ENCODE data around the gene ZNF207.
"Not testable (repeated sequence)": the region's sequence is repeated elsewhere in the genome, so short reads cannot be mapped to it uniquely, and the experiment has no call there.

The ZNF207 gene

GRCh38 chr17:32335046-32335445, 14.9 kb upstream of the ZNF207 start:
- no peak for DNase-seq (ENCODE audit: low read depth in 2 of 3, low spot score in 2 of 3)

- no peak for DNase-seq (ENCODE audit: low read depth in 2 of 3, low spot score in 2 of 3)
Observed at GRCh38 chr17:32335687-32336086, 14.3 kb upstream of the ZNF207 start.

GRCh38 chr17:32341141-32341856, 8.7 kb upstream of the ZNF207 start:
- DNase-seq (ENCODE audit: low read depth in 2 of 3, low spot score in 2 of 3): no peak

GRCh38 chr17:32341857-32342602, 7.9 kb upstream of the ZNF207 start, which contains the start of gene C17orf75:
Gene C17orf75, minus strand, starts transcription at chr17:32342173. Its CDS starts 34 bp downstream, at chr17:32342139.
- DNase-seq (ENCODE audit: low read depth in 2 of 3, low spot score in 2 of 3): peak; percentile 61 to 78 (median 69)

GRCh38 chr17:32342603-32343325, 7.2 kb upstream of the ZNF207 start:
- no peak for DNase-seq (ENCODE audit: low read depth in 2 of 3, low spot score in 2 of 3)

- no peak for DNase-seq (ENCODE audit: low read depth in 2 of 3, low spot score in 2 of 3)
Observed at GRCh38 chr17:32345951-32346600, 3.9 kb upstream of the ZNF207 start.

GRCh38 chr17:32348483-32348800, 1.5 kb upstream of the ZNF207 start:
- no peak for DNase-seq (ENCODE audit: low read depth in 2 of 3, low spot score in 2 of 3)

GRCh38 chr17:32349503-32349853, 479 bp upstream of the ZNF207 start:
- no peak for DNase-seq (ENCODE audit: low read depth in 2 of 3, low spot score in 2 of 3)

- DNase-seq (ENCODE audit: low read depth in 2 of 3, low spot score in 2 of 3): no peak
Observed at GRCh38 chr17:32350666-32351418, 885 bp downstream of the ZNF207 start.

- not testable (repeated sequence) for DNase-seq (ENCODE audit: low read depth in 2 of 3, low spot score in 2 of 3)
Observed at GRCh38 chr17:32352734-32353133, 2.8 kb downstream of the ZNF207 start.

- DNase-seq (ENCODE audit: low read depth in 2 of 3, low spot score in 2 of 3): no peak
Observed at GRCh38 chr17:32355649-32356377, 5.9 kb downstream of the ZNF207 start.

- no peak for DNase-seq (ENCODE audit: low read depth in 2 of 3, low spot score in 2 of 3)
Observed at GRCh38 chr17:32356378-32356743, 6.4 kb downstream of the ZNF207 start.

GRCh38 chr17:32356750-32357149, 6.8 kb downstream of the ZNF207 start:
- no peak for DNase-seq (ENCODE audit: low read depth in 2 of 3, low spot score in 2 of 3)

GRCh38 chr17:32357615-32358014, 7.7 kb downstream of the ZNF207 start:
- DNase-seq (ENCODE audit: low read depth in 2 of 3, low spot score in 2 of 3): no peak

- DNase-seq (ENCODE audit: low read depth in 2 of 3, low spot score in 2 of 3): no peak
Observed at GRCh38 chr17:32361270-32361669, 11.3 kb downstream of the ZNF207 start.

GRCh38 chr17:32370426-32370825, 20.5 kb downstream of the ZNF207 start:
- DNase-seq (ENCODE audit: low read depth in 2 of 3, low spot score in 2 of 3): no peak

GRCh38 chr17:32382526-32383223, 32.7 kb downstream of the ZNF207 start:
- DNase-seq (ENCODE audit: low read depth in 2 of 3, low spot score in 2 of 3): no peak

- DNase-seq (ENCODE audit: low read depth in 2 of 3, low spot score in 2 of 3): no peak
Observed at GRCh38 chr17:32383926-32384434, 34.0 kb downstream of the ZNF207 start.

- no peak for DNase-seq (ENCODE audit: low read depth in 2 of 3, low spot score in 2 of 3)
Observed at GRCh38 chr17:32385121-32385520, 35.2 kb downstream of the ZNF207 start.
